ENCODE measurements around the gene ARHGEF7.
"Not testable (repeated sequence)": the region's sequence is repeated elsewhere in the genome, so short reads cannot be mapped to it uniquely, and the experiment has no call there.

- TF ChIP-seq CTCF (IDR thresholded peaks at IDR 0.05; ENCODE audit: poor library complexity); EZH2 (IDR thresholded peaks at IDR 0.05; ENCODE audit: borderline replicate concordance): not testable (repeated sequence)
These were observed 79.5 kb downstream of the ARHGEF7 start for GRCh38 chr13:111194651-111195050.
